Colonic mucosa (tissue), 4 donors: Measurements from ENCODE around the gene TIFAB. TPM values are rescaled to one million over a fixed set of nuclear protein-coding genes. Genes with fewer than 3 reads are reported as not detected.

Experiments
- DNase-seq: peaks from one replicate; pipeline ENCODE4 v3.0.0-alpha.2; 2020
- H3K27ac ChIP-seq: fragments of 200-600 bp; one replicate; pipeline ENCODE4 v1.8.0; 2021
- H3K27me3 ChIP-seq: fragments of 200-600 bp; one replicate; pipeline ENCODE4 v1.8.0; 2021
- H3K36me3 ChIP-seq: fragments of 200-600 bp; one replicate; pipeline ENCODE4 v1.8.0; 2021
- H3K4me1 ChIP-seq: fragments of 200-600 bp; one replicate; pipeline ENCODE4 v1.8.0; 2021; ENCODE audit warnings: mild to moderate bottlenecking
- H3K4me3 ChIP-seq: fragments of 200-600 bp; one replicate; pipeline ENCODE4 v1.8.0; 2021
- H3K9ac ChIP-seq, 2 donors: one replicate each; pipeline ENCODE4 v1.7.0; 2013; ENCODE audit warnings: control low read depth in 2 of 2, low read depth in 2 of 2, low read length in 2 of 2
- H3K9me3 ChIP-seq: fragments of 200-600 bp; one replicate; pipeline ENCODE4 v1.8.0; 2021
- intact Hi-C: fragments of 100-400 bp; cut with DNase I; formaldehyde crosslinking; loops from one replicate; pipeline ENCODE4 v1.14.1; 2022
- total RNA-seq, 2 donors: library from RNA; stranded (reverse); fragmentation: NEBNext Ultra II Directional in 1 of 2; extraction: Animal tissue kit (Norgen Biotek cat#: 25700) in 1 of 2; gene quantifications; one replicate each; pipeline ENCODE4 v1.2.1, GENCODE V29; 2021
- TF ChIP-seq, protein P1 (sequence below): fragments of 200-600 bp; IDR thresholded peaks from one replicate; pipeline ENCODE4 v1.8.0; 2022; ENCODE audit warnings: antibody characterized with exemption, mild to moderate bottlenecking
- donor health status: healthy.
- donor health status: DM: no; HTN: no; CAD: no.
- donor health status: DM: no; HTN: no; CAD: no.

TIFAB gene
- total RNA-seq, 2 donors from 2014 or later, result 0.07 to 0.42 TPM

DNA sequence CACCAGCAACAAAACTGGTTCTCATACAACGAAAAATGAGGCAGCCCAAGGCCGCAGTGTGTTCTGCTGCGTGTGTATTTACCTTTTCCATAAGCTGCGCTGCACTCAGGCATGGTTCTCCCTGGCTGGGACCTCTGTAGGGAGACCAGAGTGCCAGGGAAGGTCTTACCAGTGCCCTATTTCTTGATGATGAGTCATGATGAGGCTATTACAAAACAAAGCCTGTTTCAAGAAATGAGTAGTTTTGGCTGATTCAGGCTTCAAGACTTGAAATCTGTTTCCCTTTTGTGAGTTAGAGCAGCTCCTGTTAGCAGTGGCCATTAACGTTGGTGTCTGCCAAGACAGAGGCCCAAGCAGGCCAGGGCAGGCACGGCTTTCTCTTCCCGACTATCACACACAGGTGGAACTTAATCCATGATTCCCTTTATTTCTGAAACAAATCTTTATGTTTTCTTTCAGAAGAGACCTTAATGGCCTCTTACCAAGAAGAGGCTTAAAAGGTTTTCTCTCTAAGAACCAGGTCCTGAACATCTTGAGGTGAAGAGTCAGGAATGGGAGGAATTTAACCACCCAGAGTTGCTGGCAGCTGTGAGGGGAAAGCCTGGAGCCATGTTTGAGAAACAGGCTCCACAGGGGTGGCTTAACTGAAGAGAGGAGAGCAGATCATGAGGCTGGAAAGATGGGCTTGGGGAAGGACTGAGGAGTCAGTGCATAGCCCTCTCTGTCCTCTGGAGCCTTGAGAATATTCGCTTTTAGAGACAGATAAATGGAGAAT lies 41.4 kb upstream of the TIFAB start:
- Histone ChIP-seq H3K9me3 (no peaks in the 10 kb centered on the region), H3K4me1 (no peaks in the 10 kb centered on the region), H3K9ac (no peak overlapping the region), H3K36me3 (no peaks in the 10 kb centered on the region), H3K27ac (no peak overlapping the region), H3K4me3 (no peak overlapping the region), H3K27me3 (peaks cover 41% of the 10 kb centered on the region)
- TF ChIP-seq, protein P1, sequence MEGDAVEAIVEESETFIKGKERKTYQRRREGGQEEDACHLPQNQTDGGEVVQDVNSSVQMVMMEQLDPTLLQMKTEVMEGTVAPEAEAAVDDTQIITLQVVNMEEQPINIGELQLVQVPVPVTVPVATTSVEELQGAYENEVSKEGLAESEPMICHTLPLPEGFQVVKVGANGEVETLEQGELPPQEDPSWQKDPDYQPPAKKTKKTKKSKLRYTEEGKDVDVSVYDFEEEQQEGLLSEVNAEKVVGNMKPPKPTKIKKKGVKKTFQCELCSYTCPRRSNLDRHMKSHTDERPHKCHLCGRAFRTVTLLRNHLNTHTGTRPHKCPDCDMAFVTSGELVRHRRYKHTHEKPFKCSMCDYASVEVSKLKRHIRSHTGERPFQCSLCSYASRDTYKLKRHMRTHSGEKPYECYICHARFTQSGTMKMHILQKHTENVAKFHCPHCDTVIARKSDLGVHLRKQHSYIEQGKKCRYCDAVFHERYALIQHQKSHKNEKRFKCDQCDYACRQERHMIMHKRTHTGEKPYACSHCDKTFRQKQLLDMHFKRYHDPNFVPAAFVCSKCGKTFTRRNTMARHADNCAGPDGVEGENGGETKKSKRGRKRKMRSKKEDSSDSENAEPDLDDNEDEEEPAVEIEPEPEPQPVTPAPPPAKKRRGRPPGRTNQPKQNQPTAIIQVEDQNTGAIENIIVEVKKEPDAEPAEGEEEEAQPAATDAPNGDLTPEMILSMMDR, result no peak
- no peak for DNase-seq
- intact Hi-C loops, result no loop called here

DNA sequence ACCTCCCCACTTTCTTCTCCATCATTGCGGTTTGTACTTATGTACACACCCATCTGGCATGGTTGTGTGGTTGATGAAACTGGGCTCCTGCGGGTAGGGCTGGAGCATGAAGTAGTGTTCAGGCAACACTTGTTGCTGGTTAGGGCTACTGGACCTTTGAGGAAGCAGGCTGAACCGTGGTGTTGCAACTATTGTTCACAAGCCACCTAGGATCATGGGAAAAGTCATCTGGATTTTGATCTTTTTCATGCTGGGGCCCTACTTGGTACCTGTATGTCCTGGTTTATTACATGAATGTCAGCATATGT lies 40.1 kb upstream of the TIFAB start:
- H3K4me1 ChIP-seq, result no peaks in the 10 kb centered on the region
- H3K36me3 ChIP-seq, result no peaks in the 10 kb centered on the region
- intact Hi-C loops, result no loop called here
- no peak for DNase-seq
- no peaks in the 10 kb centered on the region for H3K9me3 ChIP-seq
- TF ChIP-seq, protein P1, result no peak
- no peak overlapping the region for H3K4me3 ChIP-seq
- H3K27ac ChIP-seq, result no peak overlapping the region
- peaks cover 52% of the 10 kb centered on the region for H3K27me3 ChIP-seq
- no peak overlapping the region for H3K9ac ChIP-seq

DNA sequence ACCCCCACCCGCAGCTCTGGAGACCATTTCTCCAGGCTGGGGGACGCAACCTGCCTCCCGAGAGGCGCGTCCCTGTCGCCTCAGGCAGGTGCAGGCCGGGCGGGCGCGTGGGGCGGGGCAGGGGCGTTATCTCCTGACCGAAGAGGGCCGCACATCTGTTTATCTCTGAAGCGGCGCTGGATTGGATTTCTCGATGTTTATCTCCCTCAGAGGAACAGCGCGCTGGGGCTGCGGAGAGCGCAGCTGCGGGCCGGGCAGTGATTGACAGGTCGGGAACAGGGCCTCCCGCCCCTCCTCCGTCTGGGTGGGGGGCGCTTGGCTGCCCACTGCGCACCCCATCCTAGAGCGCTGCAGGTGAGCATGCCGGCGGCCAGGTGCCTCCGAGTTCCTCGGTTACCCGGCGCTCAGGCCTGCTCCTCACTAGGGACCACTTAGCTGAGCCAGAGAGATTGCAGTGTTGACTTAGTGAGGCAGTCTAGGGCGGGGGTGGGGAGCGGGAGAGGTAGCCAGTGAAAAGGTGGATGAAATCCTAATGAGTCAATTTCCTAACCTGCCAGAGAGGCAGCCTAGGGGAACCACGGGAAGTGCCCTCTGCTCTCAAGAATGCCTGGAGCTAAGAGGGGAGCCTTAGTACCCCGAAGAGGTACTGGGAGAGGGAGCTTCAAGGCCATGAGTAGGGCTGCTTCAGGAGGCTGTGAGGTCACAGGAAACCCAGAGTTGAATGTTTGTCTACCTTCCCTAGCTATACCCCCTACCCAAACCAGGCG lies 39.6 kb upstream of the TIFAB start:
- TF ChIP-seq, protein P1, result no peak
- no peaks in the 10 kb centered on the region for H3K36me3 ChIP-seq
- H3K27me3 ChIP-seq, result peaks cover 57% of the 10 kb centered on the region
- no peak overlapping the region for H3K27ac ChIP-seq
- H3K4me1 ChIP-seq, result no peaks in the 10 kb centered on the region
- intact Hi-C loops, result no loop called here
- H3K9ac ChIP-seq, result no peak overlapping the region
- H3K9me3 ChIP-seq, result no peaks in the 10 kb centered on the region
- no peak for DNase-seq
- no peak overlapping the region for H3K4me3 ChIP-seq

DNA sequence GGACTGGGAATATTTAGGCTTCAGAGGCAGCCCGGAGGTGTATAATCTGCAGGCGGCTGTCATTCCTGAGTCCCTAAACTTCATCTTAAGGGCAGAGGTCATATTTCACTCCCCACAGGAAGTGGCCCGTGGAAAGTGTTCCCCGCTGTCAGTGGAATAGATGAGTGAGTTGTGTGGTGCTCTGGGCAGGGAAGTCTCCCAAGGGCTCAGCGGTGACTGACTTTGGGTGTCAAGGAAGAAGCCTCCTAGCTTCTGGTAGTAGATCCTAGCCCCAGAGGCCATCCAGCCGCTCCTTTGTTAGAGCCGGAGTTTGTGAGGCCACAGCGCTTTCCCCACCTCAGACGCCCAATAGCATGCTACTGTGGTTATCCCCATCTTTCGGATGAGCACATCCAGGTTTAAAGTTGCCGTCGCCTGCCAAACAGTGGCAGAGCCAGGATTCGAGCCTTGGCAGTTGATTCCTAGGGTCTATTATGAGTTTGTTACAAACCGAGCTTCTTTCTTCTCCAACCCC lies 38.9 kb upstream of the TIFAB start:
- Histone ChIP-seq H3K4me1 (no peaks in the 10 kb centered on the region), H3K9me3 (no peaks in the 10 kb centered on the region), H3K36me3 (no peaks in the 10 kb centered on the region), H3K9ac (no peak overlapping the region), H3K27ac (no peak overlapping the region), H3K4me3 (no peak overlapping the region), H3K27me3 (peaks cover 60% of the 10 kb centered on the region)
- TF ChIP-seq, protein P1, result no peak
- DNase-seq, result no peak
- intact Hi-C loops, result no loop called here

DNA sequence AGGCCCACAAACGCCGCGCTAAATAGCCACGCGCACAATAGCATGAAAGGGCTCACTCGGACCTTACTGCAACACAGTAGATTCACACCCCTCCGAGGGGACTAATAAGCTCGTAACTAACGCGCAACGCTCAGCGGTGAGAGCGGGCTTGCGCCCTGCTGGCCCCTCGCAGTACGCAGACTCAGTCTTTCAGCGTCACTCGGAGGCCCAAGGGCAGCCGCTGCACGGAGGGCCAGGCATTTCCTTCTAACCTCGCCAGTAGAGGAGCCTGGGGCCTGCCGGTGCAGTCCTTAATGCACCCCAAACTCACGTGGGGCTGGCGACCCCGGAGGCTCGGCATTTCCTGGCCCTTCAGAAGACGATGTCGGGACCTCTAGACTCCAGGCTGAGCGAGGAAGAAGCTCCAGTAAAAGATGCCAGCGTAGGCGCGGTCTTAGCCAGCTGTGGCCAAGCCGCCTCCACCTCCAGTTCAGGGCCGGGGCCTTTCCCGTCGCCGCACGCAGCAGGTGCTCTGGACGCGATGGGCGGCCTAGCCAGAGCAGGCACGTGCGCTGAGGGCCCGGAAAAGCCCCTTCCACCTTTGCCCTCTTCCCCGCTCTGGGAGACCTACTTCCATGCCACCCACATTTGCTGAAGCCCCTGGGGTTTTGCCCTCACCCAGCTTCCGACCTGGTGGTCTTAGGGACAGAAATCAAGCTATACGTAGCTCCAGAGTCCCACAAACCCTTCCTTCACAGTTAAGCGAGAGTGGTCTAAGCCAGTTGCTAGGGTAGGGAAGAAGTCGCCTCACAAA lies 38.3 kb upstream of the TIFAB start:
- TF ChIP-seq, protein P1, result no peak
- Histone ChIP-seq H3K27me3 (peaks cover 60% of the 10 kb centered on the region), H3K9ac (no peak overlapping the region), H3K9me3 (no peaks in the 10 kb centered on the region), H3K27ac (no peak overlapping the region), H3K4me1 (no peaks in the 10 kb centered on the region), H3K4me3 (no peak overlapping the region), H3K36me3 (no peaks in the 10 kb centered on the region)
- no peak for DNase-seq
- intact Hi-C loops, result no loop called here
